SU-DHL-6 (cell line): ENCODE data around the gene SBK1.

Experiments used
- H2AFZ ChIP-seq: fragments of 200-600 bp; sonication (generic); 2 replicates; pipeline ENCODE4 v1.6.1; 2014; ENCODE audit warnings: low read depth, mild to moderate bottlenecking, moderate library complexity, mixed read lengths, antibody characterized with exemption, low read length; ENCODE audit not compliant: severe bottlenecking
- H3F3A ChIP-seq: fragments of 200-600 bp; shearing (Covaris generic); 2 replicates; pipeline ENCODE4 v1.6.0; 2016; ENCODE audit warnings: antibody characterized with exemption, mild to moderate bottlenecking; ENCODE audit not compliant: insufficient read depth
- H3K27ac ChIP-seq: fragments of 200-600 bp; sonication (generic); 2 replicates; pipeline ENCODE4 v1.5.1; 2016; ENCODE audit warnings: low read depth, mild to moderate bottlenecking, low read length, moderate library complexity, mixed read lengths
- H3K27me3 ChIP-seq: fragments of 200-600 bp; sonication (generic), shearing (Covaris generic); 2 replicates; pipeline ENCODE4 v1.6.0; 2014; ENCODE audit warnings: mild to moderate bottlenecking, low read length
- H3K36me3 ChIP-seq: fragments of 200-600 bp; sonication (generic); 2 replicates; pipeline ENCODE4 v1.6.1; 2014; ENCODE audit warnings: mild to moderate bottlenecking, low read length, mixed read lengths
- H3K4me2 ChIP-seq: fragments of 300-600, 200-600 bp; shearing (Covaris generic), sonication (generic); 2 replicates; pipeline ENCODE4 v1.6.0; 2014; ENCODE audit warnings: low read length, low read depth, mild to moderate bottlenecking; ENCODE audit not compliant: poor library complexity, severe bottlenecking
- H3K4me3 ChIP-seq: fragments of 200-600 bp; sonication (generic); 2 replicates; pipeline ENCODE4 v1.5.1; 2014; ENCODE audit warnings: antibody characterized with exemption, low read length, mild to moderate bottlenecking, mixed read lengths; ENCODE audit not compliant: insufficient read depth, poor library complexity, severe bottlenecking
- H3K79me2 ChIP-seq: fragments of 200-600 bp; sonication (generic); 2 replicates; pipeline ENCODE4 v1.6.1; 2014; ENCODE audit warnings: mild to moderate bottlenecking, low read length, moderate library complexity; ENCODE audit not compliant: insufficient read depth
- H3K9ac ChIP-seq: fragments of 200-600 bp; sonication (generic); 2 replicates; pipeline ENCODE4 v1.7.0; 2014; ENCODE audit warnings: mild to moderate bottlenecking, low read length
- H3K9me2 ChIP-seq: fragments of 200-600 bp; sonication (generic); replicated peaks from 2 replicates; pipeline ENCODE4 v1.6.1; 2014; ENCODE audit warnings: low read length; ENCODE audit not compliant: insufficient read depth
- H3K9me3 ChIP-seq: fragments of 200-600 bp; sonication (generic); 2 replicates; pipeline ENCODE4 v1.6.1; 2014; ENCODE audit warnings: low read length, mixed read lengths; ENCODE audit not compliant: insufficient read depth
- H4K20me1 ChIP-seq: fragments of 200-600 bp; sonication (generic); 2 replicates; pipeline ENCODE4 v1.6.1; 2014; ENCODE audit warnings: low read depth, mild to moderate bottlenecking, antibody characterized with exemption, low read length, moderate library complexity, mixed read lengths
- EZH2phosphoT487 ChIP-seq: fragments of 200-600 bp; sonication (generic), shearing (Covaris generic); conservative IDR thresholded peaks from 2 replicates; pipeline ENCODE4 v1.6.1; 2018; ENCODE audit warnings: mild to moderate bottlenecking, antibody characterized with exemption, low read length, moderate library complexity, mixed read lengths
- TF ChIP-seq, protein P1 (sequence below): fragments of 200-600 bp; sonication (generic); IDR thresholded peaks from one replicate; pipeline ENCODE4 v1.5.1; 2017; ENCODE audit warnings: antibody characterized with exemption, mild to moderate bottlenecking, low read length, moderate library complexity; ENCODE audit not compliant: insufficient read depth, poor library complexity, severe bottlenecking

Gene SBK1

DNA sequence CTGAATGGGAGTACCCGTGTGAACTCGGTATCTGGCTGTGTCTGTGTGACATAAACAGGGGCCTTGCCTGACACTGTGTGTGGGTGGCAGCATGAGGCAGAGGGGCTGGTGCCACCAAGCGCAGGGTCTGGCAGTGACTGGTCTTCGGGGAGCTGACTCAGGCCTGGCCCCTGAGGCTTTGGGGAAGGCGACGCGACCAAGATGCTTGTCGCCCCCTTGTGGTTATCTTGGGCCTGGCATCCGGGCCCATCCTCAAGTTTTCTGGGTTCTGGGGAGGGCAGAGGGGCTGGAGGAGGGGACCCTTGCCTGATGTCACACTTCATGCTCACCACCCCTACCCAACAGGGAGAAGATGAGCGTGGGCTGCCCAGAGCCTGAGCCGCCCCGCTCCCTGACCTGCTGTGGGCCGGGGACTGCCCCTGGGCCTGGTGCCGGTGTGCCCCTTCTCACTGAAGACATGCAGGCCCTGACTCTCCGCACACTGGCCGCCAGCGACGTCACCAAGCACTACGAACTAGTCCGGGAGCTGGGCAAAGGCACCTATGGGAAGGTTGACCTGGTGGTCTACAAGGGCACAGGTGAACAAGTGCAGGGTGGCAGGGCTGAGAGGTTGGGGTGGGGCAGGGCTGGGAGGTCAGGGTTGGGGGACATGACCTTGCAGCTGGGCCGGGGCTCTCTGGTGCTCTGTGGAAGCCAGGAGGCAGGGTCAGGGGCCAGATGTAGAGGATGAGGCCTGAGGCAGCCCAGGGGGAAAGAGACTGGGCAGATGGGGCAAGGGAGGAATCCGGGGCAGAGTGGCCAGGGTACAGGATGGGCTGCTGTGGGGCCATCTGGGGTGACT lies 24.9 kb downstream of the SBK1 start:
- Histone ChIP-seq H3K9me3 (no peaks in the 10 kb centered on the region), H4K20me1 (no peaks in the 10 kb centered on the region), H3K27me3 (no peaks in the 10 kb centered on the region), H3F3A (no peaks in the 10 kb centered on the region), H3K4me3 (no peak overlapping the region), H3K9ac (no peak overlapping the region), H3K79me2 (no peaks in the 10 kb centered on the region), H3K36me3 (no peaks in the 10 kb centered on the region), H2AFZ (no peak overlapping the region), H3K9me2 (no peaks in the 10 kb centered on the region), H3K27ac (no peak overlapping the region), H3K4me2 (no peak overlapping the region)
- no peak for TF ChIP-seq EZH2phosphoT487
- TF ChIP-seq, protein P1, sequence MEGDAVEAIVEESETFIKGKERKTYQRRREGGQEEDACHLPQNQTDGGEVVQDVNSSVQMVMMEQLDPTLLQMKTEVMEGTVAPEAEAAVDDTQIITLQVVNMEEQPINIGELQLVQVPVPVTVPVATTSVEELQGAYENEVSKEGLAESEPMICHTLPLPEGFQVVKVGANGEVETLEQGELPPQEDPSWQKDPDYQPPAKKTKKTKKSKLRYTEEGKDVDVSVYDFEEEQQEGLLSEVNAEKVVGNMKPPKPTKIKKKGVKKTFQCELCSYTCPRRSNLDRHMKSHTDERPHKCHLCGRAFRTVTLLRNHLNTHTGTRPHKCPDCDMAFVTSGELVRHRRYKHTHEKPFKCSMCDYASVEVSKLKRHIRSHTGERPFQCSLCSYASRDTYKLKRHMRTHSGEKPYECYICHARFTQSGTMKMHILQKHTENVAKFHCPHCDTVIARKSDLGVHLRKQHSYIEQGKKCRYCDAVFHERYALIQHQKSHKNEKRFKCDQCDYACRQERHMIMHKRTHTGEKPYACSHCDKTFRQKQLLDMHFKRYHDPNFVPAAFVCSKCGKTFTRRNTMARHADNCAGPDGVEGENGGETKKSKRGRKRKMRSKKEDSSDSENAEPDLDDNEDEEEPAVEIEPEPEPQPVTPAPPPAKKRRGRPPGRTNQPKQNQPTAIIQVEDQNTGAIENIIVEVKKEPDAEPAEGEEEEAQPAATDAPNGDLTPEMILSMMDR: peak; percentile 80

DNA sequence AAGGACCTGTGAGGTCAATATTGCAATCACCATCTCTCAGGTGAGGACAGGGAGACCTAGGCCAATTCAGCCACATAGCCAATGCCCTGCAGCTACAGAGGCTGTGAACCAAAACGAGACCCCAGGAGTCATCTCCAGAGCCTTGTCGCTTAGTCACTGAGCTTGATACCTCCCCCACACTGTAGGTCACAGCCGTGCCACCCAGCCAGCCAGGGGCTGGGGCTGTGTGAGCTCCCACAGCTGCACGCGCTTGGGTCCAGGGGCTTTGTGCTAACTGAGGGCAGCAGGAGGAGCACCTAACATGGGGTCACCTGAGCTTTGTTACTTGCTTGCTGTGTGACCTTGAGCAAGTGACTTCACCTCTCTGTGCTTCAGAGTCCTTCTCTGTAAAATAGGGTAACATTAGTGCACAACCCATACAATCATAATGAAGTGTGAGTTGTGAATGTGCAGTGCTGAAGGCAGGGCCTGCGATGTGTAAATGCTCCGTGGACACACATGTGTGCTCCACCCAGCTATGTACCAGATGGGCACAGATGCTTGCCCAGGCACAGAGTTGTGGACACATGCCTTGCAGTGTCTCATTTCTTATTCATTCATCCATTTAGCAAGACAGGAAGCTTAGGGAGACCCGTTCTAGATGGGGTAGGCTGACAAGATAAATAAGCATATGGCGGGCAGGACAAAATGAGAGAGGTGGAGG lies 25.9 kb downstream of the SBK1 start:
- H3K27ac ChIP-seq: no peak overlapping the region
- H3K4me3 ChIP-seq: no peak overlapping the region
- H3K9me2 ChIP-seq: no peaks in the 10 kb centered on the region
- H3K79me2 ChIP-seq: no peaks in the 10 kb centered on the region
- H2AFZ ChIP-seq: no peak overlapping the region
- no peaks in the 10 kb centered on the region for H3K36me3 ChIP-seq
- TF ChIP-seq, protein P1: no peak
- no peak for TF ChIP-seq EZH2phosphoT487
- H3K27me3 ChIP-seq: no peaks in the 10 kb centered on the region
- no peaks in the 10 kb centered on the region for H4K20me1 ChIP-seq
- H3K4me2 ChIP-seq: no peak overlapping the region
- no peaks in the 10 kb centered on the region for H3K9me3 ChIP-seq
- H3F3A ChIP-seq: no peaks in the 10 kb centered on the region
- H3K9ac ChIP-seq: no peak overlapping the region

DNA sequence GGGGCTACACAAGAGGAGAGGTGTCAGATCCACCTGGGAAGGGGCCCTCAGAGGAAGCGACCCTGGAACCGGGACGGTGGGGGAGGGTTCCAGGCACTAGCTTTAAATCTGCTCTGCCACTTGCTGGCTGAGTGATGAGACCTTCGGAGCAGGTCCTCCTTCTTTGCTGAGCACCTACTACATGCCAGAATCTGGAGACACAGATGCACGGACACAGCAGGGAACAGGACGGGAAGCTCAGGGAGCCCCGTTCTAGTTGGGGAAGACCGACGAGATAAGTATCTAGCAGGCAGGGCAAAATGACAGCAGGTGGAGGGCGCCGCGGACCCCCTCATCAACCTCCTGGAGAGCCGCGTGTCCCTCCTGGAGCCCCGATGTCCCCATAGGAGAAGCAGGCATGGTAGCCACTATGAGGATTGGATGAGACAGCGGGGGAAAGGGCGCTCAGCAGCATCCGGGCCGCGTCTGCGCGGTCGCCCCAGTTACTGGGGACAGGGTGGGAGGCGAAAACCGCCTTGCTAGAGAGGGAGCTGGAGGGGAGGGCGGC lies 27.2 kb downstream of the SBK1 start:
- Histone ChIP-seq H3K27ac (no peak overlapping the region), H3K9me3 (no peaks in the 10 kb centered on the region), H3K4me3 (no peak overlapping the region), H4K20me1 (no peaks in the 10 kb centered on the region), H3K4me2 (no peak overlapping the region), H3F3A (no peaks in the 10 kb centered on the region), H3K9me2 (no peaks in the 10 kb centered on the region), H3K79me2 (no peaks in the 10 kb centered on the region), H3K27me3 (no peaks in the 10 kb centered on the region), H2AFZ (no peak overlapping the region), H3K36me3 (no peaks in the 10 kb centered on the region), H3K9ac (no peak overlapping the region)
- TF ChIP-seq, protein P1: no peak
- no peak for TF ChIP-seq EZH2phosphoT487
